Measurements from ENCODE around the gene SH3RF3.
"Not testable (repeated sequence)": the region's sequence is repeated elsewhere in the genome, so short reads cannot be mapped to it uniquely, and the experiment has no call there.

GRCh38 chr2:109117181-109117580 lies 11.8 kb upstream of the SH3RF3 start:
- TF ChIP-seq CTCF, POLR2AphosphoS5, POLR2A, EP300 (IDR thresholded peaks at IDR 0.05): not testable (repeated sequence)

All from upper lobe of left lung (tissue), 4 donors.